ENCODE measurements around the gene SLC4A9.

- TF ChIP-seq CTCF (IDR thresholded peaks at IDR 0.05; ENCODE audit: poor library complexity) (no peak), EZH2phosphoT487 (IDR thresholded peaks at IDR 0.05; ENCODE audit: low read depth, severe bottlenecking, unreplicated experiment) (no peak)
Observed at GRCh38 chr5:140327589-140327988, 32.4 kb upstream of the SLC4A9 start.

All from hepatocyte (in vitro differentiated cells).